ENCODE results near the gene KCNIP1.

Gene KCNIP1

GRCh38 chr5:170711300-170711699 lies 207.5 kb downstream of the KCNIP1 start:
- DNase-seq (ENCODE audit: low read depth, low spot score): no peak

GRCh38 chr5:170715141-170715540 lies 211.3 kb downstream of the KCNIP1 start:
- no peak for DNase-seq (ENCODE audit: low read depth, low spot score)

- DNase-seq (ENCODE audit: low read depth, low spot score): no peak
Measured at GRCh38 chr5:170716396-170716795, 212.6 kb downstream of the KCNIP1 start.

GRCh38 chr5:170719551-170719950 lies 215.7 kb downstream of the KCNIP1 start:
- no peak for DNase-seq (ENCODE audit: low read depth, low spot score)

- no peak for DNase-seq (ENCODE audit: low read depth, low spot score)
Measured at GRCh38 chr5:170720179-170720578, 216.4 kb downstream of the KCNIP1 start.

- no peak for DNase-seq (ENCODE audit: low read depth, low spot score)
Measured at GRCh38 chr5:170720984-170721383, 217.2 kb downstream of the KCNIP1 start.

GRCh38 chr5:170721681-170722080 lies 217.9 kb downstream of the KCNIP1 start:
- DNase-seq (ENCODE audit: low read depth, low spot score): no peak

GRCh38 chr5:170722316-170722715 lies 218.5 kb downstream of the KCNIP1 start:
- no peak for DNase-seq (ENCODE audit: low read depth, low spot score)

GRCh38 chr5:170731052-170731451 lies 227.2 kb downstream of the KCNIP1 start:
- no peak for DNase-seq (ENCODE audit: low read depth, low spot score)

- DNase-seq (ENCODE audit: low read depth, low spot score): no peak
Measured at GRCh38 chr5:170732685-170733084, 228.9 kb downstream of the KCNIP1 start.

GRCh38 chr5:170736966-170737365 lies 233.1 kb downstream of the KCNIP1 start:
- DNase-seq (ENCODE audit: low read depth, low spot score): no peak

GRCh38 chr5:170737591-170737990 lies 233.8 kb downstream of the KCNIP1 start:
- DNase-seq (ENCODE audit: low read depth, low spot score): no peak

GRCh38 chr5:170738840-170739239 lies 235.0 kb downstream of the KCNIP1 start:
- DNase-seq (ENCODE audit: low read depth, low spot score): no peak

- DNase-seq (ENCODE audit: low read depth, low spot score): no peak
Measured at GRCh38 chr5:170739446-170739845, 235.6 kb downstream of the KCNIP1 start.

- no peak for DNase-seq (ENCODE audit: low read depth, low spot score)
Measured at GRCh38 chr5:170740551-170741205, 236.9 kb downstream of the KCNIP1 start.

- no peak for DNase-seq (ENCODE audit: low read depth, low spot score)
Measured at GRCh38 chr5:170741801-170742200, 238.0 kb downstream of the KCNIP1 start.

GRCh38 chr5:170743876-170744212 lies 240.0 kb downstream of the KCNIP1 start:
- no peak for DNase-seq (ENCODE audit: low read depth, low spot score)

- DNase-seq (ENCODE audit: low read depth, low spot score): no peak
Measured at GRCh38 chr5:170745481-170746071, 241.8 kb downstream of the KCNIP1 start.

GRCh38 chr5:170746075-170746960 lies 242.5 kb downstream of the KCNIP1 start:
- no peak for DNase-seq (ENCODE audit: low read depth, low spot score)

- no peak for DNase-seq (ENCODE audit: low read depth, low spot score)
Measured at GRCh38 chr5:170746961-170747340, 243.1 kb downstream of the KCNIP1 start.

- no peak for DNase-seq (ENCODE audit: low read depth, low spot score)
Measured at GRCh38 chr5:170747357-170747756, 243.5 kb downstream of the KCNIP1 start.

GRCh38 chr5:170747851-170748250 lies 244.0 kb downstream of the KCNIP1 start:
- no peak for DNase-seq (ENCODE audit: low read depth, low spot score)

GRCh38 chr5:170748951-170749471 lies 245.2 kb downstream of the KCNIP1 start:
- no peak for DNase-seq (ENCODE audit: low read depth, low spot score)

All from smooth muscle cell of the brain vasculature (primary cell).